Left colon (tissue), 2 donors: Measurements from ENCODE around the gene HSD17B11. TPM values are rescaled to one million over a fixed set of nuclear protein-coding genes. Genes with fewer than 3 reads are reported as not detected.
"Not testable (repeated sequence)": the region's sequence is repeated elsewhere in the genome, so short reads cannot be mapped to it uniquely, and the experiment has no call there.

ENCODE experiments used
- ATAC-seq: fragments of 200-7000 bp; cut with Tn5 transposase; one replicate; pipeline ENCODE4 v1.9.1; 2020; ENCODE audit warnings: mild to moderate bottlenecking, moderate library complexity
- DNase-seq, 2 donors: peaks; one replicate each; pipeline ENCODE4 v3.0.0-alpha.2; 2020
- intact Hi-C, 2 donors: fragments of 100-400 bp; cut with DNase I in 1 of 2; cut with micrococcal nuclease in 1 of 2; formaldehyde crosslinking; loops; one replicate each; pipeline versions ENCODE4 v1.11.2 to v1.14.0; 2022; cut with DNase I, micrococcal nuclease
- total RNA-seq, 2 donors: library from RNA; stranded (reverse); fragmentation: NEBNext Ultra II Directional; extraction: Animal tissue kit (Norgen Biotek cat#: 25700); gene quantifications; one replicate each; pipeline ENCODE4 v1.2.1, GENCODE V29; 2021
- donor health status: DM: no; HTN: no; CAD: no.
- donor health status: DM: yes; HTN: yes; CAD: no.

The HSD17B11 gene
- total RNA-seq, 2 donors from 2014 or later, result 243 to 253 TPM

GRCh38 chr4:87375719-87376291 is 15.2 kb downstream of the HSD17B11 start:
- DNase-seq (peak; percentile 18 to 34), ATAC-seq (peak; percentile 94)
- intact Hi-C loops, result loop anchor here in 1 of 2 donors (5.0 to 10.0 kb wide), 2 partner anchors 86 to 459 kb away; partner anchors contain the start of gene MEPE

- no peak for ATAC-seq
- intact Hi-C loops, result loop anchor here in 1 of 2 donors (10.0 kb wide), 1 partner anchor 465 kb away; the partner anchor contains the start of gene MEPE
- no peak for DNase-seq
These were observed 20.9 kb downstream of the HSD17B11 start for GRCh38 chr4:87370068-87370467.

- DNase-seq, result no peak
- intact Hi-C loops, result no loop called here
- no peak for ATAC-seq
These were observed 24.3 kb downstream of the HSD17B11 start for GRCh38 chr4:87366521-87367162.

- intact Hi-C loops, result no loop called here
- ATAC-seq (no peak), DNase-seq (no peak)
These were observed 25.6 kb downstream of the HSD17B11 start for GRCh38 chr4:87365348-87365747.

GRCh38 chr4:87363552-87363951 is 27.4 kb downstream of the HSD17B11 start:
- intact Hi-C loops, result no loop called here
- ATAC-seq (no peak), DNase-seq (no peak)

- ATAC-seq, result no peak
- no peak for DNase-seq
- intact Hi-C loops, result no loop called here
These were observed 30.6 kb downstream of the HSD17B11 start for GRCh38 chr4:87360338-87360935.

GRCh38 chr4:87359258-87359657 is 31.7 kb downstream of the HSD17B11 start:
- ATAC-seq, result no peak
- no peak for DNase-seq
- intact Hi-C loops, result no loop called here

- ATAC-seq (peak; percentile 60), DNase-seq (no peak)
- intact Hi-C loops, result no loop called here
These were observed 34.0 kb downstream of the HSD17B11 start for GRCh38 chr4:87356832-87357526.

- DNase-seq (no peak), ATAC-seq (no peak)
- intact Hi-C loops, result no loop called here
These were observed 36.6 kb downstream of the HSD17B11 start for GRCh38 chr4:87354168-87355102.

- peak in 1 of 2 donors; percentile 10 for DNase-seq
These were observed 37.4 kb downstream of the HSD17B11 start for GRCh38 chr4:87353592-87353991.

GRCh38 chr4:87345139-87345538 is 45.8 kb downstream of the HSD17B11 start:
- ATAC-seq (no peak), DNase-seq (no peak)
- intact Hi-C loops, result no loop called here

More at GRCh38 chr4:87353592-87353991, 37.4 kb downstream of the HSD17B11 start:
- intact Hi-C loops, result no loop called here
- ATAC-seq, result no peak

- DNase-seq (no peak), ATAC-seq (no peak)
- intact Hi-C loops, result no loop called here
These were observed 48.1 kb downstream of the HSD17B11 start for GRCh38 chr4:87342872-87343271.

- intact Hi-C loops, DNase-seq, ATAC-seq: not testable (repeated sequence)
These were observed 48.9 kb downstream of the HSD17B11 start for GRCh38 chr4:87341954-87342635.

GRCh38 chr4:87339440-87339839 is 51.5 kb downstream of the HSD17B11 start:
- DNase-seq, result no peak
- intact Hi-C loops, result no loop called here
- ATAC-seq, result no peak

GRCh38 chr4:87337361-87337760 is 53.6 kb downstream of the HSD17B11 start:
- DNase-seq (no peak), ATAC-seq (no peak)
- intact Hi-C loops, result no loop called here

GRCh38 chr4:87333267-87333666 is 57.7 kb downstream of the HSD17B11 start:
- intact Hi-C loops, result no loop called here
- peak; percentile 10 for ATAC-seq
- no peak for DNase-seq

GRCh38 chr4:87330761-87331160 is 60.2 kb downstream of the HSD17B11 start:
- intact Hi-C loops, result no loop called here
- ATAC-seq (no peak), DNase-seq (no peak)

- ATAC-seq (no peak), DNase-seq (no peak)
- intact Hi-C loops, result no loop called here
These were observed 63.9 kb downstream of the HSD17B11 start for GRCh38 chr4:87327136-87327535.
